GM12873 (cell line): ENCODE results near the gene NOS1AP.

Source experiments
- CTCF ChIP-seq: IDR thresholded peaks from 2 replicates; pipeline ENCODE4 v1.5.1; 2012; ENCODE audit warnings: low read depth, mild to moderate bottlenecking, moderate library complexity, low read length, control low read depth; ENCODE audit not compliant: insufficient read depth; ENCODE audit errors: missing control alignments

Gene NOS1AP

GRCh38 chr1:162302306-162303003 is 233.0 kb downstream of the NOS1AP start:
- no peak for TF ChIP-seq CTCF

GRCh38 chr1:162303004-162303344 is 233.5 kb downstream of the NOS1AP start:
- no peak for TF ChIP-seq CTCF

DNA sequence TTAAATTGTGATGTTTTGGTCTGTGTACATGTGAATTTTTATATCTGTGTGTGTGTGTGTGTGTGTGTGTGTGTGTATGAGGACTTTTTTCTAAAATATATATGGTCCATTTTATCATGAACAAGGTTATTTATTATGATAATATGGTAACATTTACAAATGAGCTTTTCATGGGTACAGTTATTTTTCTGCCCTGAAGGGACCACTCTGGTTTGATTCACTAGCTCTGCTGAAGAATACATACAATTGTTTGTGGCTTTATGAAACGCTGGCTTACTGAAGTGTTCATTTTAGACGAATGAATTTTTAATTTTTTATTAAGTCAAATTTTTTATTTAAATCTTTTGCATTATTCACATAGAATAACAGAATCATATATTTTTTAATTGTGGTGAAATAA is 235.2 kb downstream of the NOS1AP start:
- no peak for TF ChIP-seq CTCF

DNA sequence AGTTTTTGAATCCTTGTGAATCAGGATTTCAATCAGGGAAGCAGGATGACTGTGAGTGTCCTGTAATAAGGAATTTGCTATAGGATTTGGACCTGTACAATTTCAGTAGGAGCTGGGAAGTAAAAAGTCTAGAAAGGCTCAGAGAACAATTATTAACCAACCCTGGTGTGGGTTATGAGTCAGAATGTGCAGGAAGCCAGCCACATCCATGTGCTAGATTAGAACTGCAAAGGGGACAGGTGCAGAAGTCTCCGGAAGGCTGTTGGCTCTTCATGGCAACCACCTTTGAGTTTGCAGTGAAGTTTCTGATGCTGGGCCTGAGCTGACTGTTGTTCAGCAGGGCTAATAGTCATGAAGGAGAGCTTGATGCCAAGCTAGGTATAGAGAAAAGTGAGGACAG is 236.5 kb downstream of the NOS1AP start:
- TF ChIP-seq CTCF, result no peak

GRCh38 chr1:162310337-162310736 is 240.8 kb downstream of the NOS1AP start:
- no peak for TF ChIP-seq CTCF

GRCh38 chr1:162314206-162314605 is 244.7 kb downstream of the NOS1AP start:
- TF ChIP-seq CTCF, result no peak

GRCh38 chr1:162315673-162316072 is 246.2 kb downstream of the NOS1AP start:
- no peak for TF ChIP-seq CTCF
